ENCODE results near the gene AGAP1. TPM values are rescaled to one million over a fixed set of nuclear protein-coding genes. Genes with fewer than 3 reads are reported as not detected.
A peak's percentile ranks its signal among the peaks of the same experiment; 100 is the strongest.

AGAP1 gene
- total RNA-seq, 1 donor from 2014 or later = 43.8 TPM

DNA sequence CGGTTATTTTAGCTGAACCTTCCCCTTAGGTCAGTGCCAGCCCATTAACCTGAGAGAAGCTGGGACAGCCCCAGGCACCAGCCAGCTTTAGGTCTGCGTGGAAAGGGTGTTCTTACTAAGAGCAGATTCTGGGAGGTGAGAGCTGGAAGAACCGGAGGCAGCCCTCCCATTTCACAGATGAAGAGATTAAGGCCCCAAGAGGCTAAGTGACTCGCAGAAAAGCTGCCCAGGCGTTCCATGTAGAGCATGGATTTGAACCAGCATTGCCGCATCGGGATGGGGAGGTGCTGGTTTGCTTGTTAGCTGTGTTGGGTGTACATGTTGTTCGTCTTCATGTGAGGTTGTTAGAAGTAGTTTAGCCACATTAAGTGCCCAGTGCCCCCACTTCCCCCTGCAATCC lies 203.2 kb downstream of the AGAP1 start:
- Mint-ChIP-seq H3K4me3 (ENCODE audit: unreplicated experiment) (no peak overlapping the region), H3K4me1 (ENCODE audit: unreplicated experiment) (peaks cover 33% of the 10 kb centered on the region), H3K36me3 (ENCODE audit: unreplicated experiment) (no peaks in the 10 kb centered on the region), H3K27ac (ENCODE audit: unreplicated experiment) (no peak overlapping the region), H3K27me3 (ENCODE audit: unreplicated experiment) (no peaks in the 10 kb centered on the region), H3K9me3 (ENCODE audit: unreplicated experiment) (no peaks in the 10 kb centered on the region)
- DNase-seq (ENCODE audit: extremely low spot score, unreplicated experiment) = no peak
- TF ChIP-seq, protein P1, sequence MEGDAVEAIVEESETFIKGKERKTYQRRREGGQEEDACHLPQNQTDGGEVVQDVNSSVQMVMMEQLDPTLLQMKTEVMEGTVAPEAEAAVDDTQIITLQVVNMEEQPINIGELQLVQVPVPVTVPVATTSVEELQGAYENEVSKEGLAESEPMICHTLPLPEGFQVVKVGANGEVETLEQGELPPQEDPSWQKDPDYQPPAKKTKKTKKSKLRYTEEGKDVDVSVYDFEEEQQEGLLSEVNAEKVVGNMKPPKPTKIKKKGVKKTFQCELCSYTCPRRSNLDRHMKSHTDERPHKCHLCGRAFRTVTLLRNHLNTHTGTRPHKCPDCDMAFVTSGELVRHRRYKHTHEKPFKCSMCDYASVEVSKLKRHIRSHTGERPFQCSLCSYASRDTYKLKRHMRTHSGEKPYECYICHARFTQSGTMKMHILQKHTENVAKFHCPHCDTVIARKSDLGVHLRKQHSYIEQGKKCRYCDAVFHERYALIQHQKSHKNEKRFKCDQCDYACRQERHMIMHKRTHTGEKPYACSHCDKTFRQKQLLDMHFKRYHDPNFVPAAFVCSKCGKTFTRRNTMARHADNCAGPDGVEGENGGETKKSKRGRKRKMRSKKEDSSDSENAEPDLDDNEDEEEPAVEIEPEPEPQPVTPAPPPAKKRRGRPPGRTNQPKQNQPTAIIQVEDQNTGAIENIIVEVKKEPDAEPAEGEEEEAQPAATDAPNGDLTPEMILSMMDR (IDR thresholded peaks at IDR 0.05) = no peak

DNA sequence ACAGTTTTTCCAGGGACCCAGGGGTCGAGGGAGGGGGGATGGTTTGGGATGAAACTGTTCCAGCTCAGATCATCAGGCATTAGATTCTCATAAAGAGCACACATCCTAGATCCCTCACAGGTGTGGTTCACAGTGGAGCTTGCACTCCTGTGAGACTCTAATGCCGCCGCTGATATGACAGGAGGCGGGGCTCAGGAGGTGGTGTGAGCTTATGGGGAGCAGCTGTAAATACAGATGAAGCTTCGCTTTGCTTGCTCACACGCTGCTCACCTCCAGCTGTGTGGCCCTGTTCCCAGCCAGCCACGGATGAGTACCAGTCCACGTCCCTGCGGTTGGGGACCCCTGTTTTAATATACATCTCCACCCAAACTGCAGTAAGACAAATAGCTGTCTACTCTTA lies 204.2 kb downstream of the AGAP1 start:
- H3K27me3 Mint-ChIP-seq (ENCODE audit: unreplicated experiment) = no peaks in the 10 kb centered on the region
- DNase-seq (ENCODE audit: extremely low spot score, unreplicated experiment) = no peak

DNA sequence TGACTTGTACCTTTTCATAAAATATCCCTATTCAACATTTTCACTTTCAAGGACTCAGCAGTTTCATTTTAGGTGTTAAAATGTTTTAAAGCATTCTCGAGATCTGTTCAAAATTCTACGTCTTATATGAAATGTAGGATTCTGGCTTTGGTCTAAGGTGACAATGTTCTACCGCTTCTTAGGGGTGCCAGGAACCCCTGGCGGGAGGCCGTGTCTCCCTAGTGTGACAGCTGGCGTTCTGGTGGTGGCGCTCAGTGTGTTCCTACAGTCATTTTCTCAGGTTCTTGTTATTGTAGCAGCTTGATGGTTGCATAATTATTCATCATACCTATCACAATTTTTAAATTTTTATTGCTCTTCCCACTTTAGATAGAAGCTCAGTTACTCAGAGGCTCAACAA lies 204.6 kb downstream of the AGAP1 start:
- Mint-ChIP-seq H3K27me3 (ENCODE audit: unreplicated experiment) (no peaks in the 10 kb centered on the region), H3K27ac (ENCODE audit: unreplicated experiment) (no peak overlapping the region), H3K4me1 (ENCODE audit: unreplicated experiment) (peaks cover 41% of the 10 kb centered on the region), H3K4me3 (ENCODE audit: unreplicated experiment) (no peak overlapping the region), H3K9me3 (ENCODE audit: unreplicated experiment) (no peaks in the 10 kb centered on the region), H3K36me3 (ENCODE audit: unreplicated experiment) (no peaks in the 10 kb centered on the region)
- TF ChIP-seq, protein P1 (IDR thresholded peaks at IDR 0.05) = no peak
- DNase-seq (ENCODE audit: extremely low spot score, unreplicated experiment) = no peak

More for the DNA sequence above, 204.2 kb downstream of the AGAP1 start:
- no peaks in the 10 kb centered on the region for H3K36me3 Mint-ChIP-seq (ENCODE audit: unreplicated experiment)
- peak overlapping the region; percentile 35 for H3K27ac Mint-ChIP-seq (ENCODE audit: unreplicated experiment)
- TF ChIP-seq, protein P1 (IDR thresholded peaks at IDR 0.05) = no peak
- peaks cover 37% of the 10 kb centered on the region for H3K4me1 Mint-ChIP-seq (ENCODE audit: unreplicated experiment)
- H3K4me3 Mint-ChIP-seq (ENCODE audit: unreplicated experiment) = no peak overlapping the region
- no peaks in the 10 kb centered on the region for H3K9me3 Mint-ChIP-seq (ENCODE audit: unreplicated experiment)

DNA sequence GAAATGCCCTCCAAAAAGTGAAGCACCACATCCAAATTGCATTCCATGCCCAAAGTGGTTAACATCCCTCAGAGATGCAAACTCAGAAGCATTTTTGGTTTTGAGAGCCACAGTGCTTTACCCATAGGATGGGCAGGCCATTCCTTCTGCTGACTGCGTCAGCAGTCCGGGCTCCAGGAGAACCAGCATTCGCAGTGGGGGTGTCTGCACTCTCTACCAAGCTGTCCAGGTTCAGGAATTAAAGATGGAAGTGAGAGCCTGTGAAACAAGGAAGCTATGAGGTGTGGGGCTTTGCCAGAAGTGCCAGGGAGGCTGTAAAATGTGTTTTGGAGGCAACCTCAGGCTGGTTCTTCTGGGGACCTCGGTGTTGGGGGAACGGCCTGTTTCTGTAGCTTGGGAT lies 205.7 kb downstream of the AGAP1 start:
- no peaks in the 10 kb centered on the region for H3K27me3 Mint-ChIP-seq (ENCODE audit: unreplicated experiment)
- H3K4me3 Mint-ChIP-seq (ENCODE audit: unreplicated experiment) = no peak overlapping the region
- TF ChIP-seq, protein P1 (IDR thresholded peaks at IDR 0.05) = no peak
- peaks cover 41% of the 10 kb centered on the region for H3K4me1 Mint-ChIP-seq (ENCODE audit: unreplicated experiment)
- no peak overlapping the region for H3K27ac Mint-ChIP-seq (ENCODE audit: unreplicated experiment)
- DNase-seq (ENCODE audit: extremely low spot score, unreplicated experiment) = no peak
- no peaks in the 10 kb centered on the region for H3K36me3 Mint-ChIP-seq (ENCODE audit: unreplicated experiment)
- H3K9me3 Mint-ChIP-seq (ENCODE audit: unreplicated experiment) = no peaks in the 10 kb centered on the region

DNA sequence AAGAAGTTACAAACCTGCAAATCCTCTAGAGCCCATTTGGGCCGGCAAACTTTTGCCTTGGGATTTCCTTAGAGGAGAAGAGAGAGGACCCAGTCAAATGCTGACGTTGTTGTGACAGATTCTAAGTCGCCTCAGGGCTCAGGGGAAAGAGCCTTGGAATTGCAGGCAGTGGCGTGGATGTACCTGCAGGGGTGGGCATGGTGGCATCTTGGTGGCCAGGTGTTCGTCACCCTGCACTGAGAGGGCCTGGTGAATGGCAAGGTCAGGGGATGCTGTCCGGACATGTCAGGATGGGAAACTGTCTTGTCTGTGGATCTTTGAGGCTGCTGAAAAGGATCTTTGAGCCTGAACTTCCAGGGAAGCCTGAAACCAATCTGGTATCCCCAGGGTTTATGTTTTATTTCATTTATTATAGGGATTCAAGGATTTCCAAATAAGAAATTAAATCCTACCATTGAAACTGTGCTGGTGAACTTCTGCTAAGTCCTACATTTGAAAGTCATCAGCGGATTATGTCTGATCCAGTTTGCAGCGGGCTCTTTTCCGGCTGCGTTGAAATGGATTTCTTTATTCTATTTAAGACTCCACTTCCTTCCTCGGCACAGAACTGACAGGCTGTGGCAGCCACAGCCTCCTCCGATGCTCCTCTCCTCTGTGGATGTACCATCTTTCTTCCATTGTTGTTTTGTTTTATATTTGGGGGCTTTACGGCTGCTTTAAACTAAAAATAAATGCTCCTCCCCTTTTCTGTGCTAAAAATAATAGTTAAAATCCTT lies 207.6 kb downstream of the AGAP1 start:
- Mint-ChIP-seq H3K4me1 (ENCODE audit: unreplicated experiment) (peaks cover 32% of the 10 kb centered on the region), H3K27me3 (ENCODE audit: unreplicated experiment) (no peaks in the 10 kb centered on the region), H3K36me3 (ENCODE audit: unreplicated experiment) (no peaks in the 10 kb centered on the region), H3K27ac (ENCODE audit: unreplicated experiment) (no peak overlapping the region), H3K9me3 (ENCODE audit: unreplicated experiment) (no peaks in the 10 kb centered on the region), H3K4me3 (ENCODE audit: unreplicated experiment) (no peak overlapping the region)
- no peak for DNase-seq (ENCODE audit: extremely low spot score, unreplicated experiment)
- TF ChIP-seq, protein P1 (IDR thresholded peaks at IDR 0.05) = no peak

All from osteocyte (in vitro differentiated cells).